ENCODE measurements around the gene ZNF337.

DNA sequence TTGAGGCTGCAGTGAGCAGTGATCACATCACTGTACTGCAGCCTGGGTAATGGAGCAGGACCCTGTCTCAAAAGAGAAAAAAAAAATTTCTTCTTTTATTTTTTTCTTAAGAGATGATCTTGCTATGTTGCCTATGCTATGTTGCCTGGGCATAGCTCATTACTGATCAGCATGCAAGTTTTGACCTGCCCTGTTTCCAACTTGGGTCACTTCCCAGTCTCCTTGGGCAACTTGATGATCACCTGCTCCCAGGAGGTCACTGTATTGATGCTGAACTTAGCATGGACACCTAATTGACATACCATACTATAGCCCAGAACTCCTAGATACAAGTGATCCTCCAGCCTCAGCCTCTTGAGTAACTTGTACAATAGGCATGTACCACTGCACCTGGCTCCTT lies 42.2 kb downstream of the ZNF337 start:
- TF ChIP-seq CTCF (IDR thresholded peaks at IDR 0.05; ENCODE audit: low read length) (no peak), EZH2 (IDR thresholded peaks at IDR 0.05; ENCODE audit: borderline replicate concordance, low read length) (no peak)
